Measurements from ENCODE around the gene ASPA.

The ASPA gene

GRCh38 chr17:3539881-3540540 lies 64.2 kb downstream of the ASPA start:
- Histone ChIP-seq H3K27ac (no peak overlapping the region), H3K9me3 (replicated peaks in 1 of 11) (peaks cover 0 to 5% (median 0%) of the 10 kb centered on the region in 11 experiments; a peak in 1 of 22 replicates), H3K27me3 (no peaks in the 10 kb centered on the region), H3K9ac (no peak overlapping the region; a peak in 1 of 22 replicates), H3K4me3 (no peak overlapping the region), H4K20me1 (no peaks in the 10 kb centered on the region), H3K36me3 (no peaks in the 10 kb centered on the region), H3K4me1 (peaks cover 0 to 9% (median 7%) of the 10 kb centered on the region in 10 experiments; a peak in 14 of 20 replicates), H3K4me2 (peak overlapping the region in 9 of 11 experiments; percentile 8 to 54 (median 34); a peak in 10 of 22 replicates)
- no peak for TF ChIP-seq Cebpa-rat (IDR thresholded peaks at IDR 0.05)

- H3K9ac ChIP-seq, result no peak overlapping the region
- no peak overlapping the region for H3K4me2 ChIP-seq
- H3K27me3 ChIP-seq, result no peaks in the 10 kb centered on the region
- H3K9me3 ChIP-seq (replicated peaks in 1 of 11), result 0 out of 22 replicates have a peak, but pooled peaks cover 0 to 5% (median 0%) of the 10 kb centered on the region in 11 experiments
- H3K27ac ChIP-seq, result no peak overlapping the region
- no peaks in the 10 kb centered on the region for H3K36me3 ChIP-seq
- H3K4me3 ChIP-seq, result no peak overlapping the region
- H4K20me1 ChIP-seq, result no peaks in the 10 kb centered on the region
- H3K4me1 ChIP-seq, result peaks cover 0 to 9% (median 7%) of the 10 kb centered on the region in 10 experiments; a peak in 14 of 20 replicates
- no peak for TF ChIP-seq Cebpa-rat (IDR thresholded peaks at IDR 0.05)
Observed at GRCh38 chr17:3542410-3543088, 66.8 kb downstream of the ASPA start.

- H4K20me1 ChIP-seq, result no peaks in the 10 kb centered on the region
- no peak overlapping the region for H3K27ac ChIP-seq
- TF ChIP-seq Cebpa-rat (IDR thresholded peaks at IDR 0.05), result no peak
- H3K9ac ChIP-seq, result no peak overlapping the region
- H3K4me1 ChIP-seq, result peaks cover 0 to 9% (median 7%) of the 10 kb centered on the region in 10 experiments; a peak in 14 of 20 replicates
- no peaks in the 10 kb centered on the region for H3K27me3 ChIP-seq
- H3K36me3 ChIP-seq, result no peaks in the 10 kb centered on the region
- no peak overlapping the region for H3K4me3 ChIP-seq
- H3K4me2 ChIP-seq, result no peak overlapping the region
- H3K9me3 ChIP-seq (replicated peaks in 1 of 11), result 0 out of 22 replicates have a peak, but pooled peaks cover 0 to 5% (median 0%) of the 10 kb centered on the region in 11 experiments
Observed at GRCh38 chr17:3543453-3543852, 67.7 kb downstream of the ASPA start.

- Histone ChIP-seq H3K4me2 (no peak overlapping the region), H3K4me3 (no peak overlapping the region), H3K36me3 (no peaks in the 10 kb centered on the region), H3K27me3 (no peaks in the 10 kb centered on the region), H3K4me1 (peaks cover 0 to 9% (median 7%) of the 10 kb centered on the region in 10 experiments; a peak in 14 of 20 replicates), H3K9ac (no peak overlapping the region), H3K27ac (no peak overlapping the region), H4K20me1 (no peaks in the 10 kb centered on the region), H3K9me3 (replicated peaks in 1 of 11) (0 out of 22 replicates have a peak, but pooled peaks cover 0 to 5% (median 0%) of the 10 kb centered on the region in 11 experiments)
- TF ChIP-seq Cebpa-rat (IDR thresholded peaks at IDR 0.05), result no peak
Observed at GRCh38 chr17:3544365-3544764, 68.6 kb downstream of the ASPA start.

- no peaks in the 10 kb centered on the region for H3K27me3 ChIP-seq
- H3K9ac ChIP-seq, result no peak overlapping the region
- no peak overlapping the region for H3K4me2 ChIP-seq
- H3K9me3 ChIP-seq (replicated peaks in 1 of 11), result 0 out of 22 replicates have a peak, but pooled peaks cover 0 to 5% (median 0%) of the 10 kb centered on the region in 11 experiments
- H3K36me3 ChIP-seq, result no peaks in the 10 kb centered on the region
- no peak overlapping the region for H3K4me3 ChIP-seq
- no peak for TF ChIP-seq Cebpa-rat (IDR thresholded peaks at IDR 0.05)
- no peak overlapping the region for H3K27ac ChIP-seq
- H4K20me1 ChIP-seq, result no peaks in the 10 kb centered on the region
- H3K4me1 ChIP-seq, result peaks cover 0 to 4% (median 3%) of the 10 kb centered on the region in 10 experiments; a peak in 14 of 20 replicates
Observed at GRCh38 chr17:3545151-3545550, 69.4 kb downstream of the ASPA start.

- Histone ChIP-seq H3K9ac (no peak overlapping the region), H3K4me3 (no peak overlapping the region), H3K4me2 (no peak overlapping the region), H3K9me3 (replicated peaks in 1 of 11) (no peaks in the 10 kb centered on the region), H3K36me3 (no peaks in the 10 kb centered on the region), H3K4me1 (no peaks in the 10 kb centered on the region), H4K20me1 (no peaks in the 10 kb centered on the region), H3K27ac (no peak overlapping the region), H3K27me3 (no peaks in the 10 kb centered on the region)
- TF ChIP-seq Cebpa-rat (IDR thresholded peaks at IDR 0.05), result no peak
Observed at GRCh38 chr17:3546521-3546920, 70.7 kb downstream of the ASPA start.

- no peaks in the 10 kb centered on the region for H3K36me3 ChIP-seq
- H3K4me3 ChIP-seq, result no peak overlapping the region
- H3K27ac ChIP-seq, result no peak overlapping the region
- no peak overlapping the region for H3K9ac ChIP-seq
- no peaks in the 10 kb centered on the region for H4K20me1 ChIP-seq
- no peaks in the 10 kb centered on the region for H3K4me1 ChIP-seq
- H3K4me2 ChIP-seq, result no peak overlapping the region
- H3K9me3 ChIP-seq (replicated peaks in 1 of 11), result no peaks in the 10 kb centered on the region
- no peaks in the 10 kb centered on the region for H3K27me3 ChIP-seq
- no peak for TF ChIP-seq Cebpa-rat (IDR thresholded peaks at IDR 0.05)
Observed at GRCh38 chr17:3546997-3547396, 71.2 kb downstream of the ASPA start.

GRCh38 chr17:3547628-3548027 lies 71.8 kb downstream of the ASPA start:
- Histone ChIP-seq H3K36me3 (no peaks in the 10 kb centered on the region), H3K9ac (no peak overlapping the region), H3K4me3 (no peak overlapping the region), H3K27me3 (no peaks in the 10 kb centered on the region), H3K4me1 (no peaks in the 10 kb centered on the region), H3K9me3 (replicated peaks in 1 of 11) (no peaks in the 10 kb centered on the region), H4K20me1 (no peaks in the 10 kb centered on the region), H3K27ac (no peak overlapping the region), H3K4me2 (no peak overlapping the region)
- TF ChIP-seq Cebpa-rat (IDR thresholded peaks at IDR 0.05), result no peak

- H3K27ac ChIP-seq, result no peak overlapping the region
- no peak for TF ChIP-seq Cebpa-rat (IDR thresholded peaks at IDR 0.05)
- H4K20me1 ChIP-seq, result no peaks in the 10 kb centered on the region
- H3K9me3 ChIP-seq (replicated peaks in 1 of 11), result no peaks in the 10 kb centered on the region
- H3K27me3 ChIP-seq, result no peaks in the 10 kb centered on the region
- H3K4me3 ChIP-seq, result no peak overlapping the region
- H3K9ac ChIP-seq, result no peak overlapping the region
- peaks cover 0 to 7% (median 0%) of the 10 kb centered on the region in 10 experiments; a peak in 6 of 20 replicates for H3K4me1 ChIP-seq
- H3K4me2 ChIP-seq, result no peak overlapping the region
- no peaks in the 10 kb centered on the region for H3K36me3 ChIP-seq
Observed at GRCh38 chr17:3549610-3550162, 73.9 kb downstream of the ASPA start.
